HG03060 (cell line): ENCODE results near the gene C1QL1.
"Not testable (repeated sequence)": the region's sequence is repeated elsewhere in the genome, so short reads cannot be mapped to it uniquely, and the experiment has no call there.

Experiments
- ATAC-seq: cut with Tn5 transposase; IDR thresholded peaks from one replicate; pipeline ENCODE4 v1.9.1; 2021; ENCODE audit warnings: low read depth, moderate number of reproducible peaks; ENCODE audit not compliant: unreplicated experiment

The C1QL1 gene

DNA sequence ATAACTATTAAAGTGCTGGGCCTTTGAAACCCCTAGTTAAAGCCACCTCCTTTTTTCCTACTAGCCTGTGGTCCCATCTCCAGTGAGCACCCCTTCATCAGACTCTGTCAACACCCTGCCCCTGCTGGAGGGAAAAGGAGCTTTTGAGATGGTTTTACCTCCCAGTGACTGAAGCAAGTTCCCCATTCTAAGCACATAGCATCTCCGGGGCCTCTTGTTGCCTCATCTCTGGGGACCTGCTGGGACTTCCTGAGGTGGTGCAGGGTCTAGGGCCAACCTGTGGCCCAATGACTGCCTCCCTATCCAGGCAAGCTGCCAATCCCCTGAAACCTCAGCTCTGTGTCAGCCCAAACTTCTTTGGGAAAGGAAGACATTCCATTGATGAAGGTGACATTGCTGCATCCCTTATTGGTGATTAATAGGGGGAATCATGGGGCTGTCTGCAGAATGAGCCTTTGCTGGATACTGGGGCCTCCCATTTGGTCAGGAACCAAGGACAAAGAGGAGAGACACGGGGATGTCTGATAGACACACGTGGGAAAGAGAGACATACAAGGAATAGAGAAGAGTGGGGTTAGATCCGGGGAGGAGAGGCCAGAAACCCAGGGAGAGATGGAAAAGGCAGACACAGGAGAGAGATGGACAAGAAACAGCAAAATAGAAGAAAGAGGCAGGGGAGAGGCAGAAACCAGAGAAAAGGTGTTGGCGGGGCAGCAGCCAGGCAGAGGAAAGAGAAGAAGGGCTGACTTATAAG lies 2.4 kb downstream of the C1QL1 start:
- no peak for ATAC-seq

DNA sequence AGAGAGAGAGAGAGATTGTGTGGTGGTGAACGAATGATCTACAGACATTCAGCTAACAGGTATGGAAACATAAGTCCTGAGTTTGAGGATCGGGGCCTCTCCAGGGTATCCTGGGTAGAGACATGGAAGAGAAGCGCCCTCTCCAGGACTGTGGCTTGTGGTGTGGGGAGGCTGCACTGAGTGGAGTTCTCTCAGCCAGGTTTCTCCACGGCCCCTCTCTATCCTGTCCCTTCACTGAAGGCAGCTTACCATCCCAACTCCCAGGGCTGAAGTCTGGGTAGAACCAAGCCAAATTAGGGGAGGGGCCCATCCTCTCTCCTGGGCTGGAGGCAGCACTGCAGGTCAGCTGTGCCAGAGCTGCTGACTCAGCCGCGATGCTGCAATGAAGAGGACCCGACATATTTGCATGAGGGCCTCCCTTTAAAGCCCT lies 6.2 kb downstream of the C1QL1 start:
- no peak for ATAC-seq

DNA sequence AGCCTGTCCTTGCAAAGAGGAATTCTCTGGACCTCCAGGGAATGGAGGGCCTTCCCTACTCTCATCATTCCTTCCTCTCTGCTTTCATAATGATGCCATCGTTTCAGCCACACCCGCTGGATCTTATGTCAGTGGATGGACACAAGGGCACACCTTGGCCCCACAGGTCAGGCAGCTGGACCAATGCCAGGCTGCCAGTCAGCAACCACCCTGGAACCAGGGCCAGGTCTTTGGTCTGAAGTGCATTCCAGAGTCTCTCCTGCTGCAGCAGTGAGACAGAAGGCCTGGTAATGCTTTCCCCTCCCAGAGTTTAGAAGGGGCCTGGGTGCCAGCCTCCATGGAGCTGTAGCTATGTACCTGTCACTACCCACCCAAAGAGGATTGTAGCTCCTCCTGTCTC lies 7.4 kb downstream of the C1QL1 start:
- ATAC-seq = no peak

DNA sequence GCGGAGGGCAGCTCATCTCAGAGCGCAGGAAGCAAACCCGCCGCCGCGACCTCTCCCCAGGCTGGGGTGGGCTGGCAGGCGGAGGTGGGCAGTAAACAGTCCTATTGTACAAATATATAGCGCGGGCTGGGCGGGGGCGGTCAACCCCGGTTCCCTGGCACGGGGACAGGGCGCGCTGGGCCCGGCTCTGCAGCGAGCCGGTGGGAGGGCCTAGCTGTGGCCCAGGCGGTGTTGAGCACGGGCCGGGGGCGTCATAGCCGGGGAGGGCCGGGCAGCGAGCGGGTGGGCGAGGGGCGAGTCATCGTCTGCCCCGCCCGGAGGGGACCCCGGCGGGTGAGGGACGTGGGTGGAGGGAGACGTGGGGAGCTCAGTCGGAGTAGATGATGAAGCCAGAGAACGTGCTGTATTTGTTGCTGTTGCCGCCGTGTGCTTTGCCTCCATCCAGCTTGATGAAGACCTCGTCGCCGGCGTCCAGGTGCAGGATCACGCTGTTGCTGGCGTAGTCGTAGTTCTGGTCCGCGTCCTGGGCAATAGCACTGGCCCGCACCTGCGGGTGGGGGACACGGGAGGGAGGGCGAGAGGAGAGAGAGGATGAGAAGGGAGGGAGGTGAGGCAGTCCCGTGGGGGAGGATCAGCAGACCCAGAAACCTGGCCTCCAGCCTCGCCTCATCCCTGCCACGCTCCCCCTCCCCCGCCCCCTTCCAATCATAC lies 8.1 kb downstream of the C1QL1 start:
- ATAC-seq = no peak

DNA sequence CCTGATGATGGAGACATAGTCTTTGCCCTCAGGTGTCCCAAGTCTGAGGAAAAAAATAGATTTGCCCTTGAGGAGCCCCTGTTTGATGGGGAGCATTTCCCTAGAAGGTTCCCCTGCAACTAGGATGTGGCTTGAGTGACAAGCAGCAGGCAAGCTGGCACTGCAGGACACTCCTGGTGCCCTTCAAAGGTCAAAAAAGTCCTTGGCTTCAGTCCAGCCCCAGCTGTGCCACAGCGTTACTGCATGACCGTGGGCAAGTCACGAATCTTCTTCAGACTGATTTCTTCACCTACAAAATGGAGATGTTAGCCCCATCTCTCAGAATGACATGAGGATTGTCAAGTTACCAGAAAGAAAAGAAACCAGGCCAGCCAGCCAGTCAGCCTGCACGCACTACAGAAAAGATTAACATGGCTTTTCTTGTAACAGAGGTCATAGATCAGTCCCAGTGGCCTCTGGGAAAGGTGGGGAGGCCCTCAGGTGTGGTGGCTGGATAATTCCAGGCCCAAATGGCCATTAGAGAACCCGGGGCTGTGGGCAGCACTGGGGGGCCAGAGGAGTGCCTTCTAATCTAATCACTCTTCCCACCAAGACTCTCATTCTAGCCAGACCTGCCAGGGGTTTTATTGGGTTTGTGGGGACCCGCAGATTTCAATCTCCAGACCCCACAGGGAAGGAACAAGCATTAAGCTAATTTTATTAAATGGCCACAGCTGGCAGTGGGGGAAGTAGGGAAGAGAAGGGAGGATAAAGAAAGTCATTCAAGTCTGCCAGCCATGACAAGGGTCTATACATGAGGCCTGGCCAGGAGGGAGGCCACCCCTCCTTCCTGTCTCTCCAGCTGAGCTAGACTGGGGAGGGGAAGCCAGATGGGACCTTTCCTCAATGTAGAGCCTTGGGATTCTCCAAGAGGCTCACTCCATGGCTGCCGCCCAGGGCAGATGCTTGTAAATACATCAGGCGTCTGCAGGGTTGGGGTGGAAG lies 10.8 kb downstream of the C1QL1 start:
- ATAC-seq = no peak

DNA sequence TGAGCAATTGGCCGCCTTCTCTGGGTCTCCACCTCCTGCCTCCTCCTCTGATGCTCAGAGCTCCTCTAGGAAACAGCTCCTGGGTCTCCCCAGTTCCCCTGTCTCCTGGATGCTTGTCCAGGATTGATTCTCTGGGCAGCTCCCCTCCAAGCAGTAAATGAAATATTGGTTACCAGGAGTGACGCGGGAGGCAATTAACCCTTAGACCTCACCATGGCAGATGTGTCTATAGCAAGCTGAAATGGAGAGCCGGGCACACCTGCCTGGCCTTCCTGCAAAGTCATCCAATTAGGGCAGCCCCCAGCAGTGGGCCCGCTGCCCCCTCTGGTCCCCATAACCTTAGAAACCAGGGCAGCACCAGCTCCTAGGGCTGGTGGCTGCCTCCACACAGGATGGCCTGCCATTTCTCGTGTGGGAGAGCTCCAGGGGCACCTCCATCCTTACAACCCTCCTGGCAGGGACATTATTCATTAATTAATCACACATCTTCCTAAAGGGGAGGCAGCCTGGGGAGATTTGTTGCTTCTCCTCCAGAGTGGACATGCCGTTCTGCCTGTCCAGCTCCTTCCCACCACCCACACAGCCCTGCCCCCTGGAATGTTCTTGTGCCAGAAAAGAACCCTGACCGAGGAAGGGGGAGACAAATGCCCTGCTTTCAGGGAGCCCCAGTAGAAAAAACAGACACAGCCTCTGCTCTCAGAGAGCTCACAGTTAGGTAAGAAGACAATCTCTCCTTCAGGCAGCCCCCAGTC lies 12.3 kb downstream of the C1QL1 start:
- no peak for ATAC-seq

DNA sequence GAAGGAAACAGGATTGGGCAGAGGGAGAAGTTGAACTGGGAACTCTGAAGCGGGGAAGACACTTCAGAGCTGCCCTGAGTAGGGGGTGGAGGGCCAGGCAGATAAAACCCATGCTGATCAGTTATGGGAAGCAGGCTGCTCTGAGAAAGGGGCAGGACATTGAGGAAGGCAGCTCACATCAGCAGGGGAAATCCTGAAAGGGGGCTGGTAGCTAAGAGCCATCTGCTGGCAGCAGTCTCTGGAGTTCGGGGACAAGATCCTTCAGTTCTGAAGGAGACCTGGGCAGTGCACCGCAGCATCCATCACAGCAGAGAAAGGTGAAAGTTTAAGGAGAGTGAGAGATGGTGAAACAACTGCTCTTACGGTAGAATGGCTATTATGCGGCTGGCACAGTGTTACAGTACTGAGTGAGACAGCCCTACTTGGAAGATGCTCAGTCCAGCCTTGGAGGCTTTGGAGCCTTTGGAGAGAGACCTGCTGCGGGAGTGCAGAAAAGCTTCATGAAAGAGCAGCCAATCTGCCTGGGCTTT lies 15.1 kb downstream of the C1QL1 start:
- no peak for ATAC-seq

DNA sequence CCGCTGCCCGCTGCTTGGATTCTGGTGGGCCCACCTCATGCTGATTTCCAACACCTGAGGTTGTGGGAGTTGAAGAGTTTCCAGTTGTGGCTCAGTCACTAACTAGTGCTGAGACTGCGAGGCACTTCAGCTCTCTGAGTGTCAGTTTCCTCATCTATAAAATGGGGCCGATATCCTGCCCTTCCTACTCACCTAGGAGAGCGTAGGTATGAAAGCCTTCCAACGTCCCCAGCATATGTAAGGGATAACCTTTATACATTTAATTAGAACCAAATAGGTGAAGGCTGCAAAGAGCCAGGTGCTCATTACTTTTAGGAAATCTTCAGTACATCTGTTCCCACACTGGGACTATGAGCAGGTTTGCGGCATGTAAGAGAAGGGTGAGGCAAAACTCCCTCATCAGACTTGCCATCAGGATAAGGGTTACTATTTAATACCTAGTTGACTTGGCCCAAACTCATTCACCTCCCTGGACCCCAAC lies 19.7 kb downstream of the C1QL1 start:
- ATAC-seq = no peak

DNA sequence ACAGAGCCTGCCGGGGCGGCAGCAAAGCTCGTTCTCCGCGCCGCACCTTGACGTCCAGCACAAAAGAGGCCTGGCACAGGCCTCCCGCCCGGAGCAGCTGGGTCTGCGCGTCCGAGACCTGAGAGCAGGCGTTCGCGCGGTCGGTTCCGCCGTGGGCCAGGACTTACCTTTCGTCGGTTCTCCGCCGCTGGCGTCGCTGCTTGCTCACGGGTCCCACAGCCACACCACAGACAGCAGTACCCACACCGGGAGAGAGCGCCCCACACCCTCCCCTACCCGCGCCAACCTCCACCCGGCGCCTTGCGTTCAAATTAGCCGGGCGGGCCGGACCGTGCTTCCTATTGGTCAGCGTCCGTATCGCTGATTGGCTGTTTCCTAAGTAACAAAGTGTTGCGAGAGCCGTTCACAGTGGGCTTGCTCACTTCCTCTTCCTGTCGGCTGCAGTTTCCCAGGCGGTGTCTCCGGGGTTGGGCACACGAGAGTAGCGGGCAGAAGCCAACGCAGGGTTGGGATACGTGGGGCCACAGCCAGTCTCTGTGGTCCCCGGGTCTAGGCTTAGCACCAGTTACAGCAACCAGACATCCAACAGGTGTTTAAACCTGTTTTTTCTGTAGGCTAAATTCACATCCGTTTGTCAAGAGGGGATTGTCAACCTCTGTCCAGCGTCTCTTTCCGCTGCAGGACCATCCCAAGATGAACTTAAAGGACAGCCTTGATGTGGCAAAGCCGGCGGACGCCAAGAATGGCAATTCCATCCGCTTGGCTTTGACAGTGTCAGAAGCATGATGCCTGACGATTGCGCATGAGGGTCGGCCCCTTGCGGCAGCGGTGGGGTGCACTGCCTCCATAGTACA lies 20.4 kb downstream of the C1QL1 start, which contains the start of gene KIF18B:
Gene KIF18B, minus strand, starts transcription at position 313 of the 854 bp plus-strand sequence. CDS start 11,429 bp downstream, outside the sequence.
- no peak for ATAC-seq

DNA sequence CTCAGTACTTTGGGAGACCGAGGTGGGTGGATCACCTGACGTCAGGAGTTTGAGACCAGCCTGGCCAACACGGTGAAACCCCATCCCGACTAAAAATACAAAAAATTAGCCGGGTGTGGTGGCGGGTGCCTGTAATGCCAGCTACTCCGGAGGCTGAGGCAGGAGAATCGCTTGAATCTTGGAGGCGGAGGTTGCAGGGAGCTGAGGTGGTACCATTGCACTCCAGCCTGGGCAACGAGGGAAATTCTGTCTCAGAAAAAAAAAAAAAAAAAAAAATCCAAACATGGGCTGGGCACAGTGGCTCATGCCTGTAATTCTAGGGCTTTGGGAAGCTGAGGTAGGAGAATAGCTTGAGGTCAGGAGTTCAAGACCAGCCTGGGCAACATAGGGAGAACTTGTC lies 22.5 kb downstream of the C1QL1 start:
- ATAC-seq = not testable (repeated sequence)

DNA sequence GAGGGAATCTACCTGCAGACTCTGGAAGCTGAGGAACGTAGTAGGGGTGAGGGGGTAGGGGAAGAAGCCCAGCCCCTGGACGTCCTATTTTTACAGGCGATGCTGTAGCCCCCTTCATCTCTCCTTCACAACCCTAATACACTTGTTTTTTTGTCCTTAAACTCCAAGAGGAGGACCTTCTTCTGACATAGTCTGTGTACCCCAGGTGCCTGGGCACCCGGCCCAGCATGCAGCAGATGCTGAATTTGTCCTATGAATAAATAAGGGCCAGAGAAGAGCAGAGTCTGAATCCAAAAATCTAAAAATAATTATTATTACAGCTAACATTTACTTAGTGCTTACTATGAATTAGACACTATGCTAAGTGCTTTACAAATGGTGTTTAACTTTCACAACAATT lies 25.6 kb downstream of the C1QL1 start:
- no peak for ATAC-seq

DNA sequence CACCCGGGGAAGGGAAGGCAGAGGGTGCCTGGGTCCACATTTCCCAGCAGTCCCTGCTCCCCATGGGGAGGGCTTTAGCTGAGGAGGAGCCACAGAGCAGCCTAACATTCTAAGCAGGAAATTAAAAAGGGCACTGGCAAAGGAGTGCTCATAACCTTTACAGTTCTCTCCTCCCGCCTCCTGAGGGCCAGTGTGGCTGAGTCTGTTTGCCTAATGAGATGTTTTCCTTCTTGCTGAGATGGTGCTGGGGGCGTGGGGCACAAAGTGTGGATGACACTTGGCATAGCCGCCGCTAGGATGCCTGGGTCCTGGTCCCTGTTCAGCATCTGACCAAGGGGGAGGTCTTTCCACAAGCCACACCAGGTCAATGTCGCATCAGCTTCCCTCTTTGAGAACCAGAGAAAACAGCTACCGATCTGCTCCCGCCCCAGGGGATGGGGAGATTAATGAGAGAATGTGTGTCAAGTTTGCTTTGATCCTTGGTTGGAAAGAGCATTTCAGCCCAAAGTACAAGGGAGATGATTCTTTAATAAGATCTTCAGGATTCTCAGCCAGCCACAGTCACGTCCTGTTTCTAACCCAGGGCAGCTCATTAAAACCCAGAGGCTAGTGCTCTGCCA lies 26.3 kb downstream of the C1QL1 start:
- ATAC-seq = no peak

DNA sequence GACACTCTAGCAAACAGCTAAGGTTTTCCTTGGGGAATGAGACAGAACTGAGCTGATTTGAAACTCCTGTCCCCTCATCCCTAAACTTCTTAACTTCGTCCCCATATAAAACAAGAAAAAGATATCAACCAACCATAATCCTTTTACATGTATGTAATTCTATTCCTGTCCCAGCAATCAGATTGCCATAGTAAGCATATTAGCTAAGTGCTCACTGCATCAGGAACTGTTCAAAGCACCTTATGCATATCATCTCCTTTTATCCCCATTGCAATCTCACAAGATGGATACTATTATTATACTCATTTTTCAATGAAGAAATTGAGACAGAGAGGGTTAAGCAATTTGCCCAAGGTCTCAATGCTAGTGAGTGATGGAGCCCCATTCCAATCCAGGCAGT lies 27.3 kb downstream of the C1QL1 start:
- ATAC-seq = no peak

DNA sequence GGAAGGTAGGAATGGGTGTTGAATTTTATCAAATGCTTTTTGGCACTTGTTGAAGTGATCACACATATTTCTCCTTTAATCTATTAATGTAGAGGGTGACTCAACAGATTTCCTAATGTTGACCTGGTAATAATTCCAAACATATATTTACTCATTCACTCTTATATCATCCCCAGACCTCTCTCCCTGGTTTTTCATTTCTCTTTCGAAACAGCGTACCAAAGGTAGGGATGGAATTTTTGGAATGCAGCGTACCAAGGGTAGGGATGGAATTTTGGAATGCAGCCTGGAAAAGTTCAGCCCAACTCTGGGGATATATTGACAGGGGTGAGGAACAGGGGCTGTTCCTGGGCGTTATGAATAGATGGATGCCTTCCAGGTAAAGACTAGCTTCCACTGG lies 27.8 kb downstream of the C1QL1 start:
- no peak for ATAC-seq

DNA sequence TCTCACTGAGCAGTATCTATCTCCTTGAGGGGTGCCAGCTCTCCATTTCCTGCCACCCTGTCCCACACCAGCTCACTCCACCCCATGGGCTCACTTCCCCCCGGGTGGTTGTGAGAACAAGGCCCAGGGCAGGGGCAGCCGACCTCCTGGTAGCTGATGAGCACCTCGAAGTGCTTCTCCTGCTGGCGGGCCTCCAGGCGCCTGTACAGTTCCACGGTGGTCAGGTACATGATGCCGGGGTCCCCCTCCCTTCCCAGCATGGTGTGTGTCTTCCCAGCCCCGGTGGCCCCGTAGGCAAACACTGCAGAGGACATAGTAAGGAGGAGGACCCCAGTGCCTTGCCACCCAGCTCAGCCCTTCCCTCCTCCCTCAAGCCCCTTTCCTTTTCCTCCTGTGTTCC lies 33.0 kb downstream of the C1QL1 start:
- no peak for ATAC-seq

DNA sequence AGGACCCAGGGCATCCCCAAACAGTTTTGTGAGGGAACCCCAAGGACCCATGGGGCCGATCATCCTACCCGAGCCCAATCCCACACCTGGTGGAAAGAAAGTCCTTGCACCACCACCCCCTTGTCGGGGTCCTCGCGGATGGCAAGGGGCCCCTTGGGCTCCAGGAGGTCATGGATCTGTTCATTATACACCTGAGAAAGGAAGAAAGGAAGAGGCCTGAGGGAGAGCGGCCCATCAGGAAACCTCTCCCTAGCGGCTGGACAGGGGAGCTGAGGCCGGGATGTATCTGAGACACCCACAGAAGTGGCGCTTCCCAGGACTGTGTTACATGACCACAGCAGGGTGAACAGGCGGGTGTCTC lies 33.4 kb downstream of the C1QL1 start:
- ATAC-seq = no peak

DNA sequence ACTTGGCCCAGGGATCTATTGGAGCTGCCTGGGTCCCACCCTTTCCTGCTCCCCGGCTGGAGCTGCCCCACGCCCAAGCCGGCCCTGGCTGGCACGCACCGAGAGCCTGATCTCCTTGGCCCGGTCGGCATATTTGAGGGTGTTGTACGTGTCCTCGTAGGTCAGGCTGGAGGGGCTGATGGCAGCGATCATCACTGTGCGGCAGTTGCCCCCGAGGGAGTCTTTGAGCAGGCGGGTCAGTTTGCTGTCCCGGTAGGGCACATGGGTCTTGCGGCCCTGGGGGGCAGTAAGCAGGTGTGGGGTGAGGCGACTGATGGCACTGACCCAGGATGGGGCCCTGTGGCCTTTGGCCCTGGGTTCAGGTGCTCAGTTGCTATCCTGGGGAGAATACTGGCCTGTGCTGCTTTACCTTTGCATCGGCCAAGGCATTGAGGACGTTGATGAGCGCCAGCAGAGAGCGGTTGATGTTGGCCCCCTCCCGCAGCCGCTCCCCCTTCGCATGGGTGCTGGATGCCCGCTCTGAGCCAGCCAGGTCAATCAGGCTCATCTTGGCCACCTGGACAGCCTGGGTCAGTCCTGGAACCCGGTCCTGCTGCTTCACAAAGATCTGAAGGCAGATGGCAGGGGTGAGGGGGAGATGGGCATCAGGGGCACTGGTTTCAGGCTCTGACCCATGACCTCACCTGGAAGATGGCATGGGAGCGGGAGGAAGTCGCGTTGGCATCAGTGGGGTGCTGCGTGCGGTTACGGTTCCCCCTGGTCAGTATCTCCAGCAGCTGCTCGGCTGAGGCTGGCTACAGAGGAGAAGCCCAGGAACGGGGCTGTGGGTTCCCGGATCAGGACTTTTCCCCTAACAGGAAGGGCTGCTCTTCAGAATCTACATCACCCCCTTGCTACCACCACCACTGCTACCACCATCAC lies 34.0 kb downstream of the C1QL1 start:
- no peak for ATAC-seq

DNA sequence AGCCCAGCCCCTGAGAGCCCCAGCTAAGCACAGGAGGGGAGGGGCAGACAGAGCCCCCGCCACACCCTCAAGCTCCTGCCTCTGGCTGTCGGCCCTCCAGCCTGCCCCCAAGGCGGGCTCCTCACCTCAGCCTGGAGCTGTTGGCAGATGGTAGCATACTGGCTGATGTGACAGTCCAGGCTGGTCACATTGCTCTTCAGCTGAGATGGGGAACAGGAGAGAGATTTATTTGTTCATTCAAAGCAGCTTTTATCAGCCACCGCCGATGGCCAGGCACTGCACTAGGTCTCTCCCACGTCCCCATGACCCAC lies 35.4 kb downstream of the C1QL1 start:
- no peak for ATAC-seq
